Right cardiac atrium (tissue), 5 donors: Measurements from ENCODE around the gene LNP1. TPM values are rescaled to one million over a fixed set of nuclear protein-coding genes. Genes with fewer than 3 reads are reported as not detected.

ENCODE experiments used
- ATAC-seq, 2 donors: fragments of 200-7000 bp; cut with Tn5 transposase; one replicate each; pipeline versions ENCODE4 v1.8.0 to v1.9.1; 2020; ENCODE audit warnings: moderate library complexity in 2 of 2, mild to moderate bottlenecking in 1 of 2
- DNase-seq, 3 donors: peaks; one replicate each; pipeline ENCODE4 v3.0.0-alpha.2; 2020
- H3K27ac ChIP-seq: one replicate; pipeline ENCODE4 v1.5.1; 2013; ENCODE audit warnings: mild to moderate bottlenecking, low read length, control low read depth, moderate library complexity
- H3K27me3 ChIP-seq: one replicate; pipeline ENCODE4 v1.6.1; 2013; ENCODE audit not compliant: control insufficient read depth, insufficient read depth
- H3K4me1 ChIP-seq: one replicate; pipeline ENCODE4 v1.6.1; 2013; ENCODE audit warnings: low read length; ENCODE audit not compliant: control insufficient read depth, insufficient read depth
- H3K4me3 ChIP-seq: one replicate; pipeline ENCODE4 v1.5.1; 2013; ENCODE audit warnings: low read length, control low read depth
- H3K9me3 ChIP-seq: one replicate; pipeline ENCODE4 v1.6.1; 2013; ENCODE audit warnings: low read length; ENCODE audit not compliant: control insufficient read depth
- WGBS: extraction: QIAGEN DNeasy Blood & Tissue Kit; methylation state at CpG from one replicate; pipeline ENCODE4 v1.1.7; 2013; 5-methylcytosine and 5-hydroxymethylcytosine counted together
- intact Hi-C, 4 donors: fragments of 100-400 bp; cut with DNase I; formaldehyde crosslinking; loops; one replicate each; pipeline versions ENCODE4 v1.11.0 to v1.14.0; 2022 to 2023
- polyA plus RNA-seq: library from polyadenylated mRNA; stranded (reverse); fragments of 200-250 nt; gene quantifications from one replicate; pipeline ENCODE4 v1.2.3, GENCODE V29; 2013
- total RNA-seq, 4 donors: library from RNA; stranded (reverse); fragmentation: NEBNext Ultra II Directional; extraction: Animal tissue kit (Norgen Biotek cat#: 25700); gene quantifications; one replicate each; pipeline ENCODE4 v1.2.1, GENCODE V29; 2021
- donor health status: healthy with polysubstance abuse.
- donor health status: DM: no; HTN: yes; CAD: no.
- donor health status: DM: no; HTN: no; CAD: no.
- donor health status: DM: no; HTN: yes; CAD: no; lungs with severe emphysema.
- donor health status: DM: yes; HTN: yes; CAD: no.

LNP1 gene
- total and polyA plus RNA-seq, 5 donors: 4.1 to 6.9 (median 4.1) TPM

GRCh38 chr3:100366424-100366823 is 34.9 kb upstream of the LNP1 start:
- whole genome bisulfite sequencing: 75% methylated on average over 2 of the region's 2 CpGs

GRCh38 chr3:100368441-100368840 is 32.9 kb upstream of the LNP1 start:
- WGBS: 62% methylated on average over 8 of the region's 8 CpGs
- no peaks in the 10 kb centered on the region for H3K27me3 ChIP-seq
- H3K4me1 ChIP-seq: no peaks in the 10 kb centered on the region
- DNase-seq: no peak
- H3K27ac ChIP-seq: no peak overlapping the region
- ATAC-seq: no peak
- no peak overlapping the region for H3K4me3 ChIP-seq
- intact Hi-C loops: no loop called here
- H3K9me3 ChIP-seq: no peaks in the 10 kb centered on the region

More at GRCh38 chr3:100366424-100366823, 34.9 kb upstream of the LNP1 start:
- ATAC-seq: no peak
- H3K4me3 ChIP-seq: no peak overlapping the region
- H3K27me3 ChIP-seq: no peaks in the 10 kb centered on the region
- intact Hi-C loops: no loop called here
- peaks cover 3% of the 10 kb centered on the region for H3K9me3 ChIP-seq
- DNase-seq: no peak
- H3K27ac ChIP-seq: no peak overlapping the region
- no peaks in the 10 kb centered on the region for H3K4me1 ChIP-seq

- no peaks in the 10 kb centered on the region for H3K9me3 ChIP-seq
- no peaks in the 10 kb centered on the region for H3K4me1 ChIP-seq
- H3K27me3 ChIP-seq: no peaks in the 10 kb centered on the region
- intact Hi-C loops: no loop called here
- ATAC-seq (no peak), DNase-seq (no peak)
- WGBS: 84% methylated on average over 1 of the region's 1 CpG
- H3K4me3 ChIP-seq: no peak overlapping the region
- H3K27ac ChIP-seq: no peak overlapping the region
Measured at GRCh38 chr3:100370756-100371155, 30.6 kb upstream of the LNP1 start.

- intact Hi-C loops: no loop called here
- Histone ChIP-seq H3K4me3 (no peak overlapping the region), H3K27me3 (no peaks in the 10 kb centered on the region), H3K9me3 (no peaks in the 10 kb centered on the region), H3K4me1 (no peaks in the 10 kb centered on the region), H3K27ac (no peak overlapping the region)
- DNase-seq (no peak), ATAC-seq (no peak)
Measured at GRCh38 chr3:100374521-100374920, 26.8 kb upstream of the LNP1 start.

GRCh38 chr3:100376301-100376700 is 25.0 kb upstream of the LNP1 start:
- H3K4me1 ChIP-seq: no peaks in the 10 kb centered on the region
- WGBS: 99% methylated on average over 4 of the region's 4 CpGs
- no peak overlapping the region for H3K27ac ChIP-seq
- no peaks in the 10 kb centered on the region for H3K27me3 ChIP-seq
- no peaks in the 10 kb centered on the region for H3K9me3 ChIP-seq
- no peak overlapping the region for H3K4me3 ChIP-seq
- intact Hi-C loops: no loop called here
- ATAC-seq (no peak), DNase-seq (no peak)

GRCh38 chr3:100384733-100385525 is 16.4 kb upstream of the LNP1 start:
- peaks cover 6% of the 10 kb centered on the region for H3K4me1 ChIP-seq
- H3K27ac ChIP-seq: no peak overlapping the region
- 87% methylated on average over 8 of the region's 8 CpGs for WGBS
- ATAC-seq: no peak
- no peaks in the 10 kb centered on the region for H3K9me3 ChIP-seq
- intact Hi-C loops: no loop called here
- no peak for DNase-seq
- H3K4me3 ChIP-seq: no peak overlapping the region
- H3K27me3 ChIP-seq: no peaks in the 10 kb centered on the region

- no peaks in the 10 kb centered on the region for H3K27me3 ChIP-seq
- no peak overlapping the region for H3K27ac ChIP-seq
- peaks cover 6% of the 10 kb centered on the region for H3K4me1 ChIP-seq
- H3K9me3 ChIP-seq: no peaks in the 10 kb centered on the region
- H3K4me3 ChIP-seq: no peak overlapping the region
- ATAC-seq (peak in 1 of 2 donors; percentile 40), DNase-seq (no peak)
- intact Hi-C loops: no loop called here
Measured at GRCh38 chr3:100386437-100387074, 14.8 kb upstream of the LNP1 start.

GRCh38 chr3:100389025-100389424 is 12.3 kb upstream of the LNP1 start:
- intact Hi-C loops: no loop called here
- 94% methylated on average over 1 of the region's 1 CpG for WGBS
- no peak for ATAC-seq

GRCh38 chr3:100395679-100396431 is 5.5 kb upstream of the LNP1 start:
- DNase-seq: no peak
- no peaks in the 10 kb centered on the region for H3K27me3 ChIP-seq
- H3K4me3 ChIP-seq: no peak overlapping the region
- H3K27ac ChIP-seq: no peak overlapping the region
- peaks cover 2% of the 10 kb centered on the region for H3K4me1 ChIP-seq
- ATAC-seq: no peak
- 57% methylated on average over 2 of the region's 2 CpGs for WGBS
- intact Hi-C loops: no loop called here
- no peaks in the 10 kb centered on the region for H3K9me3 ChIP-seq

More at GRCh38 chr3:100389025-100389424, 12.3 kb upstream of the LNP1 start:
- peaks cover 6% of the 10 kb centered on the region for H3K4me1 ChIP-seq
- H3K4me3 ChIP-seq: no peak overlapping the region
- no peak overlapping the region for H3K27ac ChIP-seq
- DNase-seq: no peak
- H3K9me3 ChIP-seq: no peaks in the 10 kb centered on the region
- H3K27me3 ChIP-seq: no peaks in the 10 kb centered on the region

GRCh38 chr3:100396967-100397366 is 4.4 kb upstream of the LNP1 start:
- H3K9me3 ChIP-seq: no peaks in the 10 kb centered on the region
- H3K27me3 ChIP-seq: no peaks in the 10 kb centered on the region
- H3K4me1 ChIP-seq: peaks cover 2% of the 10 kb centered on the region
- no peak overlapping the region for H3K27ac ChIP-seq
- 79% methylated on average over 2 of the region's 2 CpGs for WGBS
- DNase-seq (no peak), ATAC-seq (no peak)
- H3K4me3 ChIP-seq: no peak overlapping the region
- intact Hi-C loops: no loop called here
